Naive thymus-derived CD4-positive, alpha-beta T cell (primary cell): Measurements from ENCODE around the gene SLC10A1. TPM values are rescaled to one million over a fixed set of nuclear protein-coding genes. Genes with fewer than 3 reads are reported as not detected.
A peak's percentile ranks its signal among the peaks of the same experiment; 100 is the strongest.
"Not testable (repeated sequence)": the region's sequence is repeated elsewhere in the genome, so short reads cannot be mapped to it uniquely, and the experiment has no call there.

Experiments used
- ATAC-seq: fragments of 150-1000 bp; cut with Tn5 transposase; 2 replicates; pipeline ENCODE4 v1.10.0; 2021; ENCODE audit warnings: mild to moderate bottlenecking, moderate library complexity
- CTCF ChIA-PET: fragments of 350-600 bp; sonication (Branson Sonifier 250); formaldehyde crosslinking; loops from one replicate; lab custom pipeline; 2021; ENCODE audit warnings: antibody characterized with exemption; lab: Charles Lee
- POLR2A ChIA-PET: fragments of 350-600 bp; sonication (Branson Sonifier 250); formaldehyde crosslinking; loops from one replicate; lab custom pipeline; 2021; ENCODE audit warnings: antibody characterized with exemption, inconsistent platforms; lab: Charles Lee
- DNase-seq, 9 donors: peaks; one replicate each; pipeline versions ENCODE4 v3.0.0 to v3.0.0-alpha.2; 2020 to 2022; ENCODE audit warnings: mixed read lengths in 1 of 9
- H3K27ac ChIP-seq: one replicate; pipeline ENCODE4 v1.7.0; 2013; ENCODE audit warnings: mild to moderate bottlenecking, low read depth, low read length, moderate library complexity
- H3K27me3 ChIP-seq, 2 donors: one replicate each; pipeline ENCODE4 v1.7.0; 2013; ENCODE audit warnings: low read length in 2 of 2, mild to moderate bottlenecking in 2 of 2, moderate library complexity in 2 of 2; ENCODE audit not compliant: control insufficient read depth in 2 of 2, insufficient read depth in 2 of 2
- H3K36me3 ChIP-seq, 3 experiments: 1 replicate in 2 of 3; 2 replicates in 1 of 3; pipeline ENCODE4 v1.7.0; 2013; ENCODE audit warnings: low read length in 3 of 3, mild to moderate bottlenecking in 3 of 3, moderate library complexity in 1 of 3; ENCODE audit not compliant: insufficient read depth in 3 of 3, control insufficient read depth in 2 of 3
- H3K4me1 ChIP-seq, 2 donors: one replicate each; pipeline ENCODE4 v1.7.0; 2013; ENCODE audit warnings: low read length in 2 of 2, mild to moderate bottlenecking in 2 of 2, moderate library complexity in 1 of 2; ENCODE audit not compliant: control insufficient read depth in 2 of 2, insufficient read depth in 2 of 2
- H3K4me3 ChIP-seq: 2 replicates; pipeline ENCODE4 v1.7.0; 2013; ENCODE audit warnings: mild to moderate bottlenecking, low read length
- H3K9me3 ChIP-seq, 3 experiments: 1 replicate in 2 of 3; 2 replicates in 1 of 3; pipeline ENCODE4 v1.7.0; 2013; ENCODE audit warnings: low read length in 3 of 3; ENCODE audit not compliant: control insufficient read depth in 2 of 3
- H3K27ac Mint-ChIP-seq, 9 donors: one replicate each; pipeline ENCODE4 v1.8.0; 2020 to 2022; ENCODE audit warnings: mixed read lengths in 9 of 9, mild to moderate bottlenecking in 8 of 9, moderate library complexity in 5 of 9, inconsistent platforms in 2 of 9
- H3K27me3 Mint-ChIP-seq, 5 donors: one replicate each; pipeline ENCODE4 v1.8.0; 2021 to 2022; ENCODE audit warnings: mixed read lengths in 5 of 5, mild to moderate bottlenecking in 1 of 5
- H3K36me3 Mint-ChIP-seq, 5 donors: one replicate each; pipeline ENCODE4 v1.8.0; 2020 to 2022; ENCODE audit warnings: mixed read lengths in 5 of 5, mild to moderate bottlenecking in 3 of 5, inconsistent platforms in 1 of 5
- H3K4me1 Mint-ChIP-seq, 7 donors: one replicate each; pipeline ENCODE4 v1.8.0; 2020 to 2022; ENCODE audit warnings: mixed read lengths in 7 of 7, mild to moderate bottlenecking in 3 of 7, inconsistent platforms in 1 of 7
- H3K4me3 Mint-ChIP-seq, 10 donors: one replicate each; pipeline ENCODE4 v1.8.0; 2020 to 2022; ENCODE audit warnings: mild to moderate bottlenecking in 10 of 10, mixed read lengths in 10 of 10, moderate library complexity in 6 of 10, inconsistent platforms in 2 of 10
- H3K9me3 Mint-ChIP-seq, 11 donors: one replicate each; pipeline ENCODE4 v1.8.0; 2020 to 2022; ENCODE audit warnings: mixed read lengths in 11 of 11, mild to moderate bottlenecking in 4 of 11, inconsistent platforms in 1 of 11, moderate library complexity in 1 of 11
- intact Hi-C, 2 donors: fragments of 100-400 bp; cut with micrococcal nuclease; formaldehyde crosslinking; loops; one replicate each; pipeline ENCODE4 v1.15.1; 2023
- polyA plus RNA-seq, 2 donors: library from polyadenylated mRNA; unstranded; fragments of 300-500 nt; fragmentation: Illumina TruSeq; gene quantifications; one replicate each; pipeline ENCODE4 v1.2.3, GENCODE V29; 2021
- total RNA-seq, 6 experiments: library from RNA in 5 of 6; stranded (reverse) in 5 of 6; gene quantifications; 1 replicate in 5 of 6; 2 replicates in 1 of 6; pipeline ENCODE4 v1.2.3 and lab custom pipeline; 2021 to 2026

SLC10A1 gene
- total and polyA plus RNA-seq, 7 experiments from 2014 or later = 0.14 TPM; not detected in 6

- peaks cover 0 to 11% of the 10 kb centered on the region in 2 donors for H3K4me1 ChIP-seq
- no peaks in the 10 kb centered on the region for H3K9me3 Mint-ChIP-seq
- POLR2A ChIA-PET = interaction anchor here (0.7 to 4.1 kb wide), 3 partner anchors 10 to 49 kb away, joined by 3 to 23 read pairs (median 4); partner anchors contain the start of gene SRSF5
- intact Hi-C loops = no loop called here
- peaks cover 13 to 25% (median 21%) of the 10 kb centered on the region in 7 donors for H3K4me1 Mint-ChIP-seq
- H3K4me3 ChIP-seq = no peak overlapping the region
- DNase-seq (no peak), ATAC-seq (no peak)
- peaks cover 0 to 3% (median 0%) of the 10 kb centered on the region in 5 donors for H3K27me3 Mint-ChIP-seq
- no peaks in the 10 kb centered on the region for H3K9me3 ChIP-seq
- H3K4me3 Mint-ChIP-seq = no peak overlapping the region
- H3K27me3 ChIP-seq = no peaks in the 10 kb centered on the region
- peaks cover 0 to 3% (median 0%) of the 10 kb centered on the region in 5 donors for H3K36me3 Mint-ChIP-seq
- CTCF ChIA-PET = no interaction called here
- H3K27ac Mint-ChIP-seq = no peak overlapping the region
- no peaks in the 10 kb centered on the region for H3K36me3 ChIP-seq
- no peak overlapping the region for H3K27ac ChIP-seq
Measured at GRCh38 chr14:69752773-69753172, 44.3 kb downstream of the SLC10A1 start.

GRCh38 chr14:69750495-69750894 is 46.5 kb downstream of the SLC10A1 start:
- H3K9me3 Mint-ChIP-seq = no peaks in the 10 kb centered on the region
- ChIA-PET CTCF (no interaction called here), POLR2A (interaction anchor here (0.7 to 4.1 kb wide), 3 partner anchors 8 to 18 kb away, joined by 3 to 23 read pairs (median 4); partner anchors contain the start of gene SRSF5)
- Histone ChIP-seq H3K4me1 (peaks cover 0 to 5% of the 10 kb centered on the region in 2 donors), H3K27me3 (no peaks in the 10 kb centered on the region), H3K27ac (no peak overlapping the region), H3K9me3 (no peaks in the 10 kb centered on the region), H3K36me3 (no peaks in the 10 kb centered on the region), H3K4me3 (no peak overlapping the region)
- ATAC-seq (no peak), DNase-seq (no peak)
- peaks cover 0 to 3% (median 0%) of the 10 kb centered on the region in 5 donors for H3K36me3 Mint-ChIP-seq
- peaks cover 0 to 3% (median 0%) of the 10 kb centered on the region in 5 donors for H3K27me3 Mint-ChIP-seq
- H3K4me3 Mint-ChIP-seq = no peak overlapping the region
- H3K4me1 Mint-ChIP-seq = peaks cover 11 to 24% (median 14%) of the 10 kb centered on the region in 7 donors
- intact Hi-C loops = no loop called here
- no peak overlapping the region for H3K27ac Mint-ChIP-seq

GRCh38 chr14:69749956-69750355 is 47.1 kb downstream of the SLC10A1 start:
- H3K9me3 ChIP-seq = no peaks in the 10 kb centered on the region
- CTCF ChIA-PET = no interaction called here
- H3K27me3 ChIP-seq = no peaks in the 10 kb centered on the region
- H3K27ac ChIP-seq = no peak overlapping the region
- no peak for ATAC-seq
- Mint-ChIP-seq H3K36me3 (no peaks in the 10 kb centered on the region), H3K9me3 (no peaks in the 10 kb centered on the region), H3K4me3 (no peak overlapping the region), H3K27ac (no peak overlapping the region), H3K27me3 (peaks cover 0 to 3% (median 0%) of the 10 kb centered on the region in 5 donors), H3K4me1 (peaks cover 7 to 18% (median 11%) of the 10 kb centered on the region in 7 donors)
- POLR2A ChIA-PET = interaction anchor here (0.7 to 4.1 kb wide), 3 partner anchors 9 to 19 kb away, joined by 3 to 23 read pairs (median 4); partner anchors contain the start of gene SRSF5
- DNase-seq = no peak
- no peaks in the 10 kb centered on the region for H3K4me1 ChIP-seq
- no peak overlapping the region for H3K4me3 ChIP-seq
- intact Hi-C loops = no loop called here
- no peaks in the 10 kb centered on the region for H3K36me3 ChIP-seq

- ChIA-PET POLR2A (no interaction called here), CTCF (no interaction called here)
- Histone ChIP-seq H3K9me3 (no peaks in the 10 kb centered on the region), H3K36me3 (no peaks in the 10 kb centered on the region), H3K27ac (no peak overlapping the region), H3K27me3 (no peaks in the 10 kb centered on the region), H3K4me1 (no peaks in the 10 kb centered on the region), H3K4me3 (no peak overlapping the region)
- DNase-seq (no peak), ATAC-seq (no peak)
- intact Hi-C loops = no loop called here
- peaks cover 0 to 5% (median 0%) of the 10 kb centered on the region in 5 donors for H3K36me3 Mint-ChIP-seq
- no peak overlapping the region for H3K27ac Mint-ChIP-seq
- peaks cover 0 to 10% (median 0%) of the 10 kb centered on the region in 11 donors for H3K9me3 Mint-ChIP-seq
- H3K4me3 Mint-ChIP-seq = no peak overlapping the region
- H3K27me3 Mint-ChIP-seq = peaks cover 0 to 5% (median 0%) of the 10 kb centered on the region in 5 donors
- peaks cover 0 to 4% (median 3%) of the 10 kb centered on the region in 7 donors for H3K4me1 Mint-ChIP-seq
Measured at GRCh38 chr14:69741055-69741454, 56.0 kb downstream of the SLC10A1 start.

- CTCF ChIA-PET, DNase-seq, H3K4me3 Mint-ChIP-seq, H3K4me1 Mint-ChIP-seq, H3K36me3 ChIP-seq, H3K4me3 ChIP-seq, H3K27ac ChIP-seq, H3K27me3 ChIP-seq, ATAC-seq, H3K36me3 Mint-ChIP-seq, H3K4me1 ChIP-seq, H3K9me3 Mint-ChIP-seq, H3K9me3 ChIP-seq, H3K27ac Mint-ChIP-seq: not testable (repeated sequence)
- intact Hi-C loops = loop anchor here in 1 of 2 donors (10.0 kb wide), 1 partner anchor 78 kb away; no protein-coding TSS in a partner anchor
- peaks cover 0 to 13% (median 0%) of the 10 kb centered on the region in 5 donors for H3K27me3 Mint-ChIP-seq
- POLR2A ChIA-PET = interaction anchor here (0.7 to 1.1 kb wide), 2 partner anchors 40 to 51 kb away, joined by 3 read pairs; no protein-coding TSS in a partner anchor
Measured at GRCh38 chr14:69736405-69736804, 60.6 kb downstream of the SLC10A1 start.

- ATAC-seq, H3K36me3 Mint-ChIP-seq, H3K4me3 Mint-ChIP-seq, H3K4me1 ChIP-seq, H3K27ac ChIP-seq, H3K9me3 ChIP-seq, H3K36me3 ChIP-seq, H3K27me3 ChIP-seq, H3K4me3 ChIP-seq, DNase-seq, POLR2A ChIA-PET, H3K9me3 Mint-ChIP-seq: not testable (repeated sequence)
- peaks cover 0 to 22% (median 3%) of the 10 kb centered on the region in 7 donors for H3K4me1 Mint-ChIP-seq
- H3K27me3 Mint-ChIP-seq = peaks cover 0 to 13% (median 0%) of the 10 kb centered on the region in 5 donors
- intact Hi-C loops = loop anchor here (1.0 to 10.0 kb wide), 3 partner anchors 83 to 297 kb away; no protein-coding TSS in a partner anchor
- peak overlapping the region in 2 of 9 donors; percentile 11 to 12 for H3K27ac Mint-ChIP-seq
- CTCF ChIA-PET = interaction anchor here (1.2 kb wide), 1 partner anchor 45 kb away, joined by 5 read pairs; no protein-coding TSS in a partner anchor
Measured at GRCh38 chr14:69731919-69732598, 65.0 kb downstream of the SLC10A1 start.
